HG03457 (cell line): ENCODE results near the gene ITFG1.
"Not testable (repeated sequence)": the region's sequence is repeated elsewhere in the genome, so short reads cannot be mapped to it uniquely, and the experiment has no call there.

Experiments
- ATAC-seq: cut with Tn5 transposase; IDR thresholded peaks from one replicate; pipeline ENCODE4 v1.9.1; 2021; ENCODE audit warnings: moderate number of reproducible peaks; ENCODE audit not compliant: unreplicated experiment

The ITFG1 gene

GRCh38 chr16:47424846-47425245 lies 36.0 kb downstream of the ITFG1 start:
- ATAC-seq = no peak

GRCh38 chr16:47416869-47417268 lies 44.0 kb downstream of the ITFG1 start:
- no peak for ATAC-seq

GRCh38 chr16:47413041-47413440 lies 47.8 kb downstream of the ITFG1 start:
- ATAC-seq = no peak

- no peak for ATAC-seq
Observed at GRCh38 chr16:47408491-47408890, 52.4 kb downstream of the ITFG1 start.

GRCh38 chr16:47395733-47396498 lies 64.9 kb downstream of the ITFG1 start:
- no peak for ATAC-seq

GRCh38 chr16:47392081-47392480 lies 68.8 kb downstream of the ITFG1 start:
- ATAC-seq = peak; percentile 84

- no peak for ATAC-seq
Observed at GRCh38 chr16:47388705-47389104, 72.2 kb downstream of the ITFG1 start.

GRCh38 chr16:47387026-47387734 lies 73.7 kb downstream of the ITFG1 start:
- ATAC-seq = no peak

- no peak for ATAC-seq
Observed at GRCh38 chr16:47386201-47386718, 74.6 kb downstream of the ITFG1 start.

GRCh38 chr16:47382362-47382761 lies 78.5 kb downstream of the ITFG1 start:
- ATAC-seq = no peak

- no peak for ATAC-seq
Observed at GRCh38 chr16:47377154-47377553, 83.7 kb downstream of the ITFG1 start.

GRCh38 chr16:47375423-47375822 lies 85.4 kb downstream of the ITFG1 start:
- ATAC-seq = no peak

- ATAC-seq = no peak
Observed at GRCh38 chr16:47374629-47375028, 86.2 kb downstream of the ITFG1 start.

GRCh38 chr16:47371271-47372014 lies 89.4 kb downstream of the ITFG1 start:
- no peak for ATAC-seq

- no peak for ATAC-seq
Observed at GRCh38 chr16:47370536-47370935, 90.3 kb downstream of the ITFG1 start.

GRCh38 chr16:47366228-47366627 lies 94.6 kb downstream of the ITFG1 start:
- no peak for ATAC-seq

GRCh38 chr16:47363761-47364160 lies 97.1 kb downstream of the ITFG1 start:
- ATAC-seq = no peak

- ATAC-seq = no peak
Observed at GRCh38 chr16:47359478-47359877, 101.4 kb downstream of the ITFG1 start.

GRCh38 chr16:47358816-47359215 lies 102.0 kb downstream of the ITFG1 start:
- ATAC-seq = no peak

- not testable (repeated sequence) for ATAC-seq
Observed at GRCh38 chr16:47349029-47349428, 111.8 kb downstream of the ITFG1 start.

- not testable (repeated sequence) for ATAC-seq
Observed at GRCh38 chr16:47347021-47347696, 113.7 kb downstream of the ITFG1 start.
